Large intestine (tissue), 3 donors: ENCODE measurements around the gene FBXO24. TPM values are rescaled to one million over a fixed set of nuclear protein-coding genes. Genes with fewer than 3 reads are reported as not detected.

Experiments used
- DNase-seq, 2 donors: peaks; one replicate each; pipeline versions ENCODE4 v3.0.0 to v3.0.0-alpha.2; 2013
- H3K27ac ChIP-seq: one replicate; pipeline ENCODE4 v1.5.1; 2013; ENCODE audit warnings: low read length
- H3K27me3 ChIP-seq: 2 replicates; pipeline ENCODE4 v1.6.1; 2013; ENCODE audit warnings: low read length; ENCODE audit not compliant: control insufficient read depth, insufficient read depth
- H3K36me3 ChIP-seq: 2 replicates; pipeline ENCODE4 v1.6.1; 2013; ENCODE audit warnings: low read length; ENCODE audit not compliant: control insufficient read depth, insufficient read depth
- H3K4me1 ChIP-seq: one replicate; pipeline ENCODE4 v1.6.1; 2013; ENCODE audit warnings: low read length; ENCODE audit not compliant: control insufficient read depth, insufficient read depth
- H3K4me3 ChIP-seq: one replicate; pipeline ENCODE4 v1.5.1; 2013; ENCODE audit warnings: low read length
- H3K9me3 ChIP-seq: one replicate; pipeline ENCODE4 v1.6.1; 2013; ENCODE audit warnings: mild to moderate bottlenecking, low read depth, low read length, moderate library complexity; ENCODE audit not compliant: control insufficient read depth
- WGBS: methylation state at CpG from one replicate; pipeline ENCODE4 v1.1.5; 2013; ENCODE audit warnings: low lambda C conversion rate; ENCODE audit not compliant: insufficient coverage; 5-methylcytosine and 5-hydroxymethylcytosine counted together
- polyA plus RNA-seq: library from polyadenylated mRNA; unstranded; fragments of 120-200 nt; gene quantifications from one replicate; pipeline ENCODE4 v1.2.1, GENCODE V29; 2013

FBXO24 gene
- polyA plus RNA-seq, 1 donor = 0.88 TPM

GRCh38 chr7:100607111-100607510, 21.0 kb downstream of the FBXO24 start:
- no peak for DNase-seq
- WGBS = 85% methylated on average over 2 of the region's 8 CpGs
- Histone ChIP-seq H3K27me3 (peaks cover 32% of the 10 kb centered on the region), H3K4me3 (no peak overlapping the region), H3K4me1 (peaks cover 25% of the 10 kb centered on the region), H3K36me3 (peaks cover 2% of the 10 kb centered on the region), H3K9me3 (peaks cover 4% of the 10 kb centered on the region), H3K27ac (no peak overlapping the region)

- Histone ChIP-seq H3K27me3 (peaks cover 17% of the 10 kb centered on the region), H3K4me1 (peaks cover 15% of the 10 kb centered on the region), H3K36me3 (peaks cover 2% of the 10 kb centered on the region), H3K4me3 (no peak overlapping the region), H3K9me3 (no peaks in the 10 kb centered on the region), H3K27ac (no peak overlapping the region)
- whole genome bisulfite sequencing = no CpG with 5 or more reads among the region's 5 CpGs
- DNase-seq = no peak
Observed at GRCh38 chr7:100609958-100610357, 23.8 kb downstream of the FBXO24 start.

- WGBS = no CpG with 5 or more reads among the region's 61 CpGs
- peak within 1 kb of the TSS; percentile 98 for H3K27ac ChIP-seq
- H3K27me3 ChIP-seq = no peaks in the 10 kb centered on the region
- H3K9me3 ChIP-seq = no peaks in the 10 kb centered on the region
- peak; percentile 99 for DNase-seq
- peaks cover 3% of the 10 kb centered on the region for H3K4me1 ChIP-seq
- H3K4me3 ChIP-seq = peak within 1 kb of the TSS; percentile 67
- H3K36me3 ChIP-seq = no peaks in the 10 kb centered on the region
Observed at GRCh38 chr7:100611983-100612729, 26.0 kb downstream of the FBXO24 start, which contains the start of gene MOSPD3. TSS of gene MOSPD3 (plus strand) at chr7:100612540. CDS start at chr7:100612792, 252 bp downstream.

GRCh38 chr7:100612730-100613390, 26.7 kb downstream of the FBXO24 start:
- DNase-seq = peak in 1 of 2 donors; percentile 36
- no peaks in the 10 kb centered on the region for H3K9me3 ChIP-seq
- H3K4me1 ChIP-seq = peaks cover 3% of the 10 kb centered on the region
- H3K4me3 ChIP-seq = peak overlapping the region; percentile 67
- H3K36me3 ChIP-seq = no peaks in the 10 kb centered on the region
- no CpG with 5 or more reads among the region's 29 CpGs for WGBS
- peak overlapping the region; percentile 98 for H3K27ac ChIP-seq
- no peaks in the 10 kb centered on the region for H3K27me3 ChIP-seq

- H3K27me3 ChIP-seq = no peaks in the 10 kb centered on the region
- no peaks in the 10 kb centered on the region for H3K36me3 ChIP-seq
- no peak for DNase-seq
- H3K4me3 ChIP-seq = no peak overlapping the region
- no peak overlapping the region for H3K27ac ChIP-seq
- H3K4me1 ChIP-seq = peaks cover 3% of the 10 kb centered on the region
- no CpG with 5 or more reads among the region's 13 CpGs for WGBS
- no peaks in the 10 kb centered on the region for H3K9me3 ChIP-seq
Observed at GRCh38 chr7:100613412-100614175, 27.5 kb downstream of the FBXO24 start.

- H3K27me3 ChIP-seq = no peaks in the 10 kb centered on the region
- H3K27ac ChIP-seq = no peak overlapping the region
- H3K4me3 ChIP-seq = no peak overlapping the region
- no peaks in the 10 kb centered on the region for H3K9me3 ChIP-seq
- no CpG with 5 or more reads among the region's 6 CpGs for WGBS
- no peaks in the 10 kb centered on the region for H3K36me3 ChIP-seq
- peaks cover 3% of the 10 kb centered on the region for H3K4me1 ChIP-seq
- DNase-seq = no peak
Observed at GRCh38 chr7:100614308-100614861, 28.3 kb downstream of the FBXO24 start.

GRCh38 chr7:100620239-100620638, 34.1 kb downstream of the FBXO24 start:
- Histone ChIP-seq H3K27ac (no peak overlapping the region), H3K27me3 (no peaks in the 10 kb centered on the region), H3K4me1 (no peaks in the 10 kb centered on the region), H3K9me3 (no peaks in the 10 kb centered on the region), H3K36me3 (no peaks in the 10 kb centered on the region), H3K4me3 (no peak overlapping the region)
- no CpG with 5 or more reads among the region's 6 CpGs for WGBS
- DNase-seq = no peak

GRCh38 chr7:100620804-100621203, 34.7 kb downstream of the FBXO24 start:
- H3K36me3 ChIP-seq = no peaks in the 10 kb centered on the region
- no peak for DNase-seq
- H3K9me3 ChIP-seq = no peaks in the 10 kb centered on the region
- WGBS = no CpG with 5 or more reads among the region's 23 CpGs
- H3K4me1 ChIP-seq = no peaks in the 10 kb centered on the region
- H3K4me3 ChIP-seq = no peak overlapping the region
- no peak overlapping the region for H3K27ac ChIP-seq
- no peaks in the 10 kb centered on the region for H3K27me3 ChIP-seq

- Histone ChIP-seq H3K4me1 (peaks cover 3% of the 10 kb centered on the region), H3K27ac (no peak overlapping the region), H3K9me3 (no peaks in the 10 kb centered on the region), H3K27me3 (no peaks in the 10 kb centered on the region), H3K4me3 (no peak overlapping the region), H3K36me3 (no peaks in the 10 kb centered on the region)
- no peak for DNase-seq
- WGBS = 83% methylated on average over 2 of the region's 8 CpGs
Observed at GRCh38 chr7:100621554-100621953, 35.4 kb downstream of the FBXO24 start.
